Panc1 (cell line): Measurements from ENCODE around the gene CREB5.

Source experiments
- POLR2AphosphoS5 ChIP-seq: IDR thresholded peaks from 2 replicates; pipeline ENCODE4 v1.6.1; 2012; ENCODE audit warnings: mild to moderate bottlenecking, low read depth, low read length, moderate library complexity
- TCF7L2 ChIP-seq: IDR thresholded peaks from 2 replicates; pipeline ENCODE4 v1.6.1; 2011; ENCODE audit warnings: mild to moderate bottlenecking, low read depth, low read length, inconsistent platforms
- TF ChIP-seq, protein P1 (sequence below): fragments of 450-650 bp; IDR thresholded peaks from 2 replicates; pipeline ENCODE4 v1.5.1; 2017; ENCODE audit warnings: mild to moderate bottlenecking
- TF ChIP-seq, protein P2 (sequence below), 2 experiments: IDR thresholded peaks; 2 replicates each; pipeline ENCODE4 v1.6.1; 2011 to 2012; ENCODE audit warnings: low read depth in 2 of 2, control low read depth in 1 of 2, low read length in 1 of 2, mild to moderate bottlenecking in 1 of 2, moderate library complexity in 1 of 2; ENCODE audit not compliant: insufficient read depth in 1 of 2

DNA sequence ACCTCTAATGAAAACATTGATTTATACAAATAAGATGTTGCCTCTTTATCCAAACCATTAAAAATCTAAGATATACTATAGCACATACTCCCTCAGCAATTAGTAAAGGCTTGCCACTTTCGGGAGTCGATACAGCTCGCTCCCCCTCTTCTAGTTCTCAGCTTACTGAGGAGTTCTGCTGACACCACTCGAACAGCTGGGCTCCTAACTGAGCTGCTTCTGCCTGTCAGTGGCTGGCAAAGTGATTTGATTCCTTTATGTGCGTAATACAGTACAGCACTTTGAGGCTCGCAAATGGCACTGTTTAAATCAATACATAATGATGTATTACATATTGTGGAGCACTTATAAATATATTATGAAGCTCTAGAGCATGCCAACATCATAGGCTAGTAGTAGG lies 241.8 kb downstream of the CREB5 start:
- TF ChIP-seq, protein P1, sequence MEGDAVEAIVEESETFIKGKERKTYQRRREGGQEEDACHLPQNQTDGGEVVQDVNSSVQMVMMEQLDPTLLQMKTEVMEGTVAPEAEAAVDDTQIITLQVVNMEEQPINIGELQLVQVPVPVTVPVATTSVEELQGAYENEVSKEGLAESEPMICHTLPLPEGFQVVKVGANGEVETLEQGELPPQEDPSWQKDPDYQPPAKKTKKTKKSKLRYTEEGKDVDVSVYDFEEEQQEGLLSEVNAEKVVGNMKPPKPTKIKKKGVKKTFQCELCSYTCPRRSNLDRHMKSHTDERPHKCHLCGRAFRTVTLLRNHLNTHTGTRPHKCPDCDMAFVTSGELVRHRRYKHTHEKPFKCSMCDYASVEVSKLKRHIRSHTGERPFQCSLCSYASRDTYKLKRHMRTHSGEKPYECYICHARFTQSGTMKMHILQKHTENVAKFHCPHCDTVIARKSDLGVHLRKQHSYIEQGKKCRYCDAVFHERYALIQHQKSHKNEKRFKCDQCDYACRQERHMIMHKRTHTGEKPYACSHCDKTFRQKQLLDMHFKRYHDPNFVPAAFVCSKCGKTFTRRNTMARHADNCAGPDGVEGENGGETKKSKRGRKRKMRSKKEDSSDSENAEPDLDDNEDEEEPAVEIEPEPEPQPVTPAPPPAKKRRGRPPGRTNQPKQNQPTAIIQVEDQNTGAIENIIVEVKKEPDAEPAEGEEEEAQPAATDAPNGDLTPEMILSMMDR: no peak
- TF ChIP-seq TCF7L2 (no peak), POLR2AphosphoS5 (no peak)
- TF ChIP-seq, protein P2, sequence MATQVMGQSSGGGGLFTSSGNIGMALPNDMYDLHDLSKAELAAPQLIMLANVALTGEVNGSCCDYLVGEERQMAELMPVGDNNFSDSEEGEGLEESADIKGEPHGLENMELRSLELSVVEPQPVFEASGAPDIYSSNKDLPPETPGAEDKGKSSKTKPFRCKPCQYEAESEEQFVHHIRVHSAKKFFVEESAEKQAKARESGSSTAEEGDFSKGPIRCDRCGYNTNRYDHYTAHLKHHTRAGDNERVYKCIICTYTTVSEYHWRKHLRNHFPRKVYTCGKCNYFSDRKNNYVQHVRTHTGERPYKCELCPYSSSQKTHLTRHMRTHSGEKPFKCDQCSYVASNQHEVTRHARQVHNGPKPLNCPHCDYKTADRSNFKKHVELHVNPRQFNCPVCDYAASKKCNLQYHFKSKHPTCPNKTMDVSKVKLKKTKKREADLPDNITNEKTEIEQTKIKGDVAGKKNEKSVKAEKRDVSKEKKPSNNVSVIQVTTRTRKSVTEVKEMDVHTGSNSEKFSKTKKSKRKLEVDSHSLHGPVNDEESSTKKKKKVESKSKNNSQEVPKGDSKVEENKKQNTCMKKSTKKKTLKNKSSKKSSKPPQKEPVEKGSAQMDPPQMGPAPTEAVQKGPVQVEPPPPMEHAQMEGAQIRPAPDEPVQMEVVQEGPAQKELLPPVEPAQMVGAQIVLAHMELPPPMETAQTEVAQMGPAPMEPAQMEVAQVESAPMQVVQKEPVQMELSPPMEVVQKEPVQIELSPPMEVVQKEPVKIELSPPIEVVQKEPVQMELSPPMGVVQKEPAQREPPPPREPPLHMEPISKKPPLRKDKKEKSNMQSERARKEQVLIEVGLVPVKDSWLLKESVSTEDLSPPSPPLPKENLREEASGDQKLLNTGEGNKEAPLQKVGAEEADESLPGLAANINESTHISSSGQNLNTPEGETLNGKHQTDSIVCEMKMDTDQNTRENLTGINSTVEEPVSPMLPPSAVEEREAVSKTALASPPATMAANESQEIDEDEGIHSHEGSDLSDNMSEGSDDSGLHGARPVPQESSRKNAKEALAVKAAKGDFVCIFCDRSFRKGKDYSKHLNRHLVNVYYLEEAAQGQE (IDR thresholded peaks at IDR 0.05; ENCODE audit: insufficient read depth in 1 of 2, low read depth in 2 of 2, low read length in 1 of 2): no peak
